Epithelial cell of esophagus (primary cell): ENCODE measurements around the gene TRRAP.
A peak's percentile ranks its signal among the peaks of the same experiment; 100 is the strongest.

ENCODE experiments used
- DNase-seq: peaks from one replicate; pipeline ENCODE4 v3.0.0; 2010; ENCODE audit warnings: low read depth
- H3K4me3 ChIP-seq: 2 replicates; pipeline ENCODE4 v1.5.1; 2011; ENCODE audit warnings: mild to moderate bottlenecking, low read length, control low read depth
- CTCF ChIP-seq: IDR thresholded peaks from 2 replicates; pipeline ENCODE4 v1.5.1; 2011; ENCODE audit warnings: low read depth, mild to moderate bottlenecking, low read length, control low read depth, inconsistent platforms; ENCODE audit not compliant: insufficient read depth; ENCODE audit errors: missing control alignments

TRRAP gene

GRCh38 chr7:98855610-98856422 is 22.5 kb upstream of the TRRAP start:
- H3K4me3 ChIP-seq = no peak overlapping the region
- peak; percentile 36 for DNase-seq
- no peak for TF ChIP-seq CTCF

GRCh38 chr7:98860071-98860470 is 18.3 kb upstream of the TRRAP start:
- no peak for DNase-seq
- no peak overlapping the region for H3K4me3 ChIP-seq
- no peak for TF ChIP-seq CTCF

DNA sequence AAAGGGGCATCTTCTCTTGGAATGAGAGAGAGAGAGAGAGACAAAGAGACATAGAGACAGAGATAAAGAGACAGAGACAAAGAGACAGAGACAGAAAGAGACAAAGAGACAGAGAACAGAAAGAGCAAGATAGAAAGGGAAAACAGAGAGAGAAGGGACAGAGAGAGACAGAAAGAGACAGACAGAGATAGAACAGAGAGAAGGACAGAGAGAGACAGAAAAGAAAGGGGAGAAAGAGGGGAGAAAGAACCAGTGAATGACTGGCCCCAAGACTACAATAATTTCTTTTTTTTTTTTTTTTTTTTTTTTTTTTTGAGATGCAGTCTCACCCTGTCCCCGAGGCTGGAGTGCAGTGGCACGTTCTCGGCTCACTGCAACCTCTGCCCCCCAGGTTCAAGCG is 16.1 kb upstream of the TRRAP start:
- no peak for DNase-seq
- TF ChIP-seq CTCF = no peak
- no peak overlapping the region for H3K4me3 ChIP-seq

DNA sequence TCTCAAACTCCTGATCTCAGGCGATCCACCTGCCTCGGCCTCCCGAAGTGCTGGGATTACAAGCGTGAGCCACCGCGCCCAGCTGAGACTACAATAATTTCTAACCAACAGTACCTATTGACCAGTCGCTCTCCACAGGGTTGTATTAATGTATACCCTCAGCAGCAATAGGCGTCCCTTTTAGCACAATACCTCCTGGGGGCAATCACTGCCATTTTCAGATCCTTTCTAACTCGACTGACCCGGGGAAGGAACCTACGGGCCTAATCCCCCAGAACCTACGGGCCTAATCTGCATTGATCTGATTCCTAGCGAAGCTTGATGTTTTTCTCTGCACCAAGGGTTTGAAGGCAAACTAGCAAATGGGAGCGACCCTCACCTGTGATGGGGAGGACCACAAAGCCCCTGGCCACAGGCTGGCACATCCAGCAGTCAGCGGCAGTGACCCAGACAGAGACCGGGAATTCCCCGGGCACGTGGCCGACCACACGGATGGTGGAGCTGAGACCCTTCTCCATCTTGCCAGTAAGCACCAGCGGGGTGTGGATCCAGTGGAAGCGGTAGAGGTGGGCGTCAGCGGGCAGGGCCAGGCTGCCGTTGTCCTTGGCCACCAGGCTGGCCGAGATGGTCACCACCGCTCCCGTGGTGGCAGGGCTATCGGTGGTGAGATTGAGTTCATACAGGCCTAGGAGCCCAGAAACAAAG is 15.5 kb upstream of the TRRAP start:
- no peak overlapping the region for H3K4me3 ChIP-seq
- TF ChIP-seq CTCF = no peak
- DNase-seq = no peak

DNA sequence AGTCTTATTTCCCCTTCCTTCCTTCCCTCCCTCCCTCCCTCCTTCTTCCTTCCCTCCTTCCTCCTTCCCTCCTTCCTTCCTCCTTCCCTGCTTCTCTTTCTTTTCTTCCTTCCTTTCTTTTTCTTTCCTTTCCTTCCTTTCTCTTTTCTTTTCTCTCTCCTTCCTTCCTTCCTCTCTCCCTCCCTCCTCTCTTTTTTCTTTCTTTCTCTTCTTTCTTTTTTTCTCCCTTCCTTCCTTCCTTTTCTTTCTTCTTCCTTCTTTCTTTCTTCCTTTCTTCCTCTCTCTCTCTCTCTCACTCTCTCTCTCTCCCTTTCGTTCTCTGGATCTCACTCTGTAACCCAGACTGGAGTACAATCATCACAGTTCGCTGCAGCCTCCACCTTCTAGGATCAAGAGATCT is 14.7 kb upstream of the TRRAP start:
- no peak for TF ChIP-seq CTCF
- no peak overlapping the region for H3K4me3 ChIP-seq
- no peak for DNase-seq

GRCh38 chr7:98864731-98865453 is 13.4 kb upstream of the TRRAP start:
- no peak for TF ChIP-seq CTCF
- no peak for DNase-seq

More at GRCh38 chr7:98864731-98865453, 13.4 kb upstream of the TRRAP start:
- no peak overlapping the region for H3K4me3 ChIP-seq
